Gastroesophageal sphincter (tissue), 3 donors: ENCODE measurements around the gene ARHGEF7.

Experiments
- CTCF ChIP-seq, 4 experiments: fragments of 200-600 bp in 2 of 4; fragments of 450-650 bp in 2 of 4; sonication (generic) in 1 of 4; IDR thresholded peaks; one replicate each; pipeline ENCODE4 v1.5.1; 2017 to 2019; ENCODE audit warnings: antibody characterized with exemption in 4 of 4, mild to moderate bottlenecking in 2 of 4, moderate library complexity in 2 of 4
- EP300 ChIP-seq: sonication (generic); formaldehyde crosslinking; IDR thresholded peaks from one replicate; pipeline ENCODE4 v1.6.1; 2017; ENCODE audit warnings: antibody characterized with exemption, mild to moderate bottlenecking
- POLR2A ChIP-seq, 2 donors: fragments of 450-650 bp; IDR thresholded peaks; one replicate each; pipeline ENCODE4 v1.6.1; 2017; ENCODE audit warnings: antibody characterized with exemption in 2 of 2, mild to moderate bottlenecking in 2 of 2, moderate library complexity in 1 of 2

GRCh38 chr13:111217641-111218040 is 102.5 kb downstream of the ARHGEF7 start:
- TF ChIP-seq EP300: no peak
- TF ChIP-seq POLR2A (IDR thresholded peaks at IDR 0.05): no peak
- no peak for TF ChIP-seq CTCF (IDR thresholded peaks at IDR 0.05)
